ENCODE measurements around the gene FCGR3B.
"Not testable (repeated sequence)": the region's sequence is repeated elsewhere in the genome, so short reads cannot be mapped to it uniquely, and the experiment has no call there.

- not testable (repeated sequence) for TF ChIP-seq CTCF (IDR thresholded peaks at IDR 0.05; ENCODE audit: low read depth, low read length, poor library complexity, severe bottlenecking); EZH2phosphoT487 (IDR thresholded peaks at IDR 0.05; ENCODE audit: borderline replicate concordance, low read length)
These were observed 5.3 kb upstream of the FCGR3B start for GRCh38 chr1:161636189-161636782.

Data from DOHH2 (cell line).